Liver (tissue), 9 donors: ENCODE results near the gene CDS1. TPM values are rescaled to one million over a fixed set of nuclear protein-coding genes. Genes with fewer than 3 reads are reported as not detected.
"Not testable (repeated sequence)": the region's sequence is repeated elsewhere in the genome, so short reads cannot be mapped to it uniquely, and the experiment has no call there.

Source experiments
- DNase-seq: peaks from one replicate; pipeline ENCODE4 v3.0.0-alpha.2; 2017; ENCODE audit warnings: low spot score
- H3K27ac ChIP-seq, 2 donors: one replicate each; pipeline ENCODE4 v1.7.0; 2013; ENCODE audit warnings: inconsistent platforms in 2 of 2, low read length in 2 of 2, control low read depth in 1 of 2, low read depth in 1 of 2, mild to moderate bottlenecking in 1 of 2
- H3K27me3 ChIP-seq, 4 donors: one replicate each; pipeline versions ENCODE4 v1.6.1 to v1.7.0; 2013; ENCODE audit warnings: low read length in 3 of 4, inconsistent platforms in 1 of 4, mild to moderate bottlenecking in 1 of 4, moderate library complexity in 1 of 4; ENCODE audit not compliant: control insufficient read depth in 4 of 4, insufficient read depth in 4 of 4
- H3K36me3 ChIP-seq, 4 donors: one replicate each; pipeline versions ENCODE4 v1.6.1 to v1.7.0; 2013; ENCODE audit warnings: low read length in 3 of 4, mild to moderate bottlenecking in 3 of 4, low read depth in 1 of 4, moderate library complexity in 1 of 4; ENCODE audit not compliant: control insufficient read depth in 4 of 4, insufficient read depth in 3 of 4
- H3K4me1 ChIP-seq, 4 donors: one replicate each; pipeline versions ENCODE4 v1.6.1 to v1.7.0; 2013; ENCODE audit warnings: low read length in 3 of 4, mild to moderate bottlenecking in 3 of 4, moderate library complexity in 1 of 4; ENCODE audit not compliant: control insufficient read depth in 4 of 4, insufficient read depth in 4 of 4
- H3K4me3 ChIP-seq, 3 donors: one replicate each; pipeline versions ENCODE4 v1.6.1 to v1.7.0; 2013; ENCODE audit warnings: low read length in 3 of 3, control low read depth in 1 of 3, low read depth in 1 of 3, mild to moderate bottlenecking in 1 of 3
- H3K9ac ChIP-seq, 2 donors: one replicate each; pipeline ENCODE4 v1.7.0; 2013; ENCODE audit warnings: low read length in 2 of 2, mild to moderate bottlenecking in 2 of 2, moderate library complexity in 2 of 2, control low read depth in 1 of 2, low read depth in 1 of 2
- H3K9me3 ChIP-seq, 4 donors: one replicate each; pipeline versions ENCODE4 v1.6.1 to v1.7.0; 2013; ENCODE audit warnings: low read length in 3 of 4; ENCODE audit not compliant: control insufficient read depth in 4 of 4
- CTCF ChIP-seq: fragments of 150-350 bp; IDR thresholded peaks from 2 replicates; pipeline ENCODE4 v1.5.1; 2017; ENCODE audit warnings: improper control_type of control experiment, low read depth, low read length; ENCODE audit not compliant: missing input control
- FOXA1 ChIP-seq: IDR thresholded peaks from 2 replicates; pipeline ENCODE4 v1.6.1; 2016; ENCODE audit warnings: antibody characterized with exemption
- FOXA2 ChIP-seq: IDR thresholded peaks from 2 replicates; pipeline ENCODE4 v1.6.1; 2016; ENCODE audit warnings: antibody characterized with exemption
- GABPA ChIP-seq, 2 donors: IDR thresholded peaks in 1 of 2; conservative IDR thresholded peaks in 1 of 2; 2 replicates each; pipeline ENCODE4 v1.6.1; 2016; ENCODE audit warnings: antibody characterized with exemption in 2 of 2, mild to moderate bottlenecking in 1 of 2, moderate library complexity in 1 of 2
- HNF4A ChIP-seq, 2 donors: conservative IDR thresholded peaks; 2 replicates each; pipeline ENCODE4 v1.6.1; 2016; ENCODE audit warnings: antibody characterized with exemption in 2 of 2, mild to moderate bottlenecking in 2 of 2
- NR2F2 ChIP-seq: IDR thresholded peaks from 2 replicates; pipeline ENCODE4 v1.6.1; 2016; ENCODE audit warnings: antibody characterized with exemption
- TAF1 ChIP-seq: conservative IDR thresholded peaks from 2 replicates; pipeline ENCODE4 v1.6.1; 2016; ENCODE audit warnings: antibody characterized with exemption, mild to moderate bottlenecking
- YY1 ChIP-seq: IDR thresholded peaks from 2 replicates; pipeline ENCODE4 v1.6.1; 2016; ENCODE audit warnings: antibody characterized with exemption, mild to moderate bottlenecking
- ZBTB33 ChIP-seq: IDR thresholded peaks from 2 replicates; pipeline ENCODE4 v1.6.1; 2016; ENCODE audit warnings: antibody characterized with exemption
- WGBS: extraction: QIAGEN DNeasy Blood & Tissue Kit; methylation state at CpG from one replicate; pipeline ENCODE4 v1.1.7; 2013; 5-methylcytosine and 5-hydroxymethylcytosine counted together
- polyA plus RNA-seq, 2 donors: library from polyadenylated mRNA; stranded (reverse) in 1 of 2; unstranded in 1 of 2; fragments of 200-250 nt in 1 of 2; fragments of >200 nt in 1 of 2; fragmentation: Nextera tagmentation in 1 of 2; extraction: Ambion mirVana in 1 of 2; gene quantifications; one replicate each; pipeline versions ENCODE4 v1.2.1 to v1.2.3, GENCODE V29; 2013 to 2015
- total RNA-seq, 2 donors: library from RNA; depleted of rRNA; stranded (reverse); fragments of >200 nt; gene quantifications; one replicate each; pipeline ENCODE4 v1.2.3, GENCODE V29; 2014
- donor health status: healthy.
- donor health status: healthy.
- donor health status: healthy.
- donor health status: healthy.
- donor health status: healthy.

The CDS1 gene
- total and polyA plus RNA-seq, 4 donors = 0.56 to 3.6 (median 0.78) TPM

GRCh38 chr4:84660606-84661005 is 77.7 kb downstream of the CDS1 start:
- TF ChIP-seq CTCF (no peak), YY1 (no peak), TAF1 (no peak), FOXA1 (no peak), HNF4A (conservative IDR thresholded peaks at IDR 0.05) (no peak), GABPA (IDR thresholded peaks at IDR 0.05 in 1 of 2, conservative IDR thresholded peaks at IDR 0.05 in 1 of 2) (no peak), FOXA2 (no peak), ZBTB33 (no peak)
- no peak for DNase-seq

GRCh38 chr4:84661191-84661939 is 78.4 kb downstream of the CDS1 start:
- 40% methylated on average over 4 of the region's 4 CpGs for WGBS
- no peak for TF ChIP-seq YY1
- peak; percentile 41 for TF ChIP-seq NR2F2
- H3K36me3 ChIP-seq = no peaks in the 10 kb centered on the region
- H3K9ac ChIP-seq = no peak overlapping the region
- no peak overlapping the region for H3K4me3 ChIP-seq
- no peaks in the 10 kb centered on the region for H3K9me3 ChIP-seq
- no peak overlapping the region for H3K27ac ChIP-seq
- H3K27me3 ChIP-seq = no peaks in the 10 kb centered on the region
- DNase-seq = no peak
- H3K4me1 ChIP-seq = no peaks in the 10 kb centered on the region

More at GRCh38 chr4:84660606-84661005, 77.7 kb downstream of the CDS1 start:
- H3K36me3 ChIP-seq = no peaks in the 10 kb centered on the region
- no peak overlapping the region for H3K9ac ChIP-seq
- H3K4me3 ChIP-seq = no peak overlapping the region
- H3K27me3 ChIP-seq = no peaks in the 10 kb centered on the region
- H3K9me3 ChIP-seq = no peaks in the 10 kb centered on the region
- WGBS = 88% methylated on average over 3 of the region's 3 CpGs
- no peaks in the 10 kb centered on the region for H3K4me1 ChIP-seq
- no peak overlapping the region for H3K27ac ChIP-seq

- H3K9ac ChIP-seq, H3K9me3 ChIP-seq, H3K27ac ChIP-seq, H3K27me3 ChIP-seq, H3K4me1 ChIP-seq, DNase-seq, H3K36me3 ChIP-seq, H3K4me3 ChIP-seq: not testable (repeated sequence)
- 97% methylated on average over 19 of the region's 19 CpGs for WGBS
These were observed 81.8 kb downstream of the CDS1 start for GRCh38 chr4:84664767-84665166.
